Hepatocyte (in vitro differentiated cells): ENCODE measurements around the gene STEEP1. TPM values are rescaled to one million over a fixed set of nuclear protein-coding genes. Genes with fewer than 3 reads are reported as not detected.

Experiments
- DNase-seq: peaks from one replicate; pipeline ENCODE4 v3.0.0-alpha.2; 2016; ENCODE audit warnings: low spot score
- H2AFZ ChIP-seq: fragments of 200-600 bp; sonication (generic); 2 replicates; pipeline ENCODE4 v1.6.0; 2016; ENCODE audit warnings: antibody characterized with exemption, mild to moderate bottlenecking
- H3K27ac ChIP-seq: fragments of 200-600 bp; sonication (generic); 2 replicates; pipeline ENCODE4 v1.5.1; 2016; ENCODE audit warnings: mild to moderate bottlenecking
- H3K27me3 ChIP-seq: fragments of 200-600 bp; sonication (generic); 2 replicates; pipeline ENCODE4 v1.6.1; 2016
- H3K36me3 ChIP-seq: fragments of 200-600 bp; sonication (generic); replicated peaks from 2 replicates; pipeline ENCODE4 v1.5.1; 2016; ENCODE audit warnings: low read depth; ENCODE audit not compliant: insufficient read depth
- H3K4me1 ChIP-seq: fragments of 200-600 bp; sonication (generic); 2 replicates; pipeline ENCODE4 v1.5.1; 2016; ENCODE audit warnings: mild to moderate bottlenecking, moderate library complexity; ENCODE audit not compliant: insufficient read depth
- H3K4me2 ChIP-seq: fragments of 200-600 bp; sonication (generic); 2 replicates; pipeline ENCODE4 v1.6.0; 2016
- H3K4me3 ChIP-seq: fragments of 200-600 bp; sonication (generic); 2 replicates; pipeline ENCODE4 v1.5.1; 2016; ENCODE audit warnings: mild to moderate bottlenecking
- H3K79me2 ChIP-seq: fragments of 200-600 bp; sonication (generic); 2 replicates; pipeline ENCODE4 v1.6.0; 2017; ENCODE audit warnings: mild to moderate bottlenecking
- H3K9me2 ChIP-seq: fragments of 200-600 bp; sonication (generic); replicated peaks from 2 replicates; pipeline ENCODE4 v1.6.0; 2017; ENCODE audit warnings: mild to moderate bottlenecking; ENCODE audit not compliant: insufficient read depth
- H3K9me3 ChIP-seq: fragments of 200-600 bp; sonication (generic); 2 replicates; pipeline ENCODE4 v1.5.1; 2016; ENCODE audit warnings: low read depth, mild to moderate bottlenecking
- H4K20me1 ChIP-seq: fragments of 200-600 bp; sonication (generic); 2 replicates; pipeline ENCODE4 v1.6.0; 2016; ENCODE audit warnings: mild to moderate bottlenecking; ENCODE audit not compliant: insufficient read depth, poor library complexity, severe bottlenecking
- EZH2 ChIP-seq: fragments of 200-600 bp; sonication (generic); IDR thresholded peaks from 2 replicates; pipeline ENCODE4 v1.6.1; 2016; ENCODE audit warnings: antibody characterized with exemption, mild to moderate bottlenecking, borderline replicate concordance
- EZH2phosphoT487 ChIP-seq: fragments of 200-600 bp; sonication (generic); IDR thresholded peaks from one replicate; pipeline ENCODE4 v1.6.1; 2018; ENCODE audit warnings: antibody characterized with exemption, mild to moderate bottlenecking, low read depth, moderate library complexity; ENCODE audit not compliant: unreplicated experiment, severe bottlenecking
- WGBS: methylation state at CpG from one replicate; pipeline ENCODE4 v1.1.6; 2016; ENCODE audit warnings: low lambda C conversion rate; ENCODE audit errors: missing lambda C conversion rate; 5-methylcytosine and 5-hydroxymethylcytosine counted together
- polyA plus RNA-seq: library from polyadenylated mRNA; unstranded; fragments of >200 nt; fragmentation: Nextera tagmentation; extraction: Ambion mirVana; gene quantifications from 2 replicates; pipeline ENCODE4 v1.2.1, GENCODE V29; 2016
- total RNA-seq: library from RNA; depleted of rRNA; stranded (reverse); fragments of >200 nt; gene quantifications from 2 replicates; pipeline ENCODE4 v1.2.3, GENCODE V29; 2014
- TF ChIP-seq, protein P1 (sequence below): fragments of 200-600 bp; sonication (generic); IDR thresholded peaks from 2 replicates; pipeline ENCODE4 v1.5.1; 2016; ENCODE audit warnings: antibody characterized with exemption, mild to moderate bottlenecking; ENCODE audit not compliant: poor library complexity

STEEP1 gene
- total and polyA plus RNA-seq, 2 experiments from 2014 or later, result 11.1 to 23.8 TPM

GRCh38 chrX:119574394-119575266 lies 9.4 kb upstream of the STEEP1 start, which contains the start of gene UBE2A:
Gene UBE2A (plus strand): TSS chrX:119574563. CDS start chrX:119574712, 149 bp downstream.
- Histone ChIP-seq H3K4me3 (peak within 1 kb of the TSS; percentile 57), H3K79me2 (peaks cover 12% of the 10 kb centered on the region), H2AFZ (peak within 1 kb of the TSS; percentile 98)

GRCh38 chrX:119573840-119574393 lies 8.7 kb upstream of the STEEP1 start:
- H3K27me3 ChIP-seq, result no peaks in the 10 kb centered on the region
- no peaks in the 10 kb centered on the region for H3K36me3 ChIP-seq
- H3K9me3 ChIP-seq, result no peaks in the 10 kb centered on the region
- TF ChIP-seq, protein P1, sequence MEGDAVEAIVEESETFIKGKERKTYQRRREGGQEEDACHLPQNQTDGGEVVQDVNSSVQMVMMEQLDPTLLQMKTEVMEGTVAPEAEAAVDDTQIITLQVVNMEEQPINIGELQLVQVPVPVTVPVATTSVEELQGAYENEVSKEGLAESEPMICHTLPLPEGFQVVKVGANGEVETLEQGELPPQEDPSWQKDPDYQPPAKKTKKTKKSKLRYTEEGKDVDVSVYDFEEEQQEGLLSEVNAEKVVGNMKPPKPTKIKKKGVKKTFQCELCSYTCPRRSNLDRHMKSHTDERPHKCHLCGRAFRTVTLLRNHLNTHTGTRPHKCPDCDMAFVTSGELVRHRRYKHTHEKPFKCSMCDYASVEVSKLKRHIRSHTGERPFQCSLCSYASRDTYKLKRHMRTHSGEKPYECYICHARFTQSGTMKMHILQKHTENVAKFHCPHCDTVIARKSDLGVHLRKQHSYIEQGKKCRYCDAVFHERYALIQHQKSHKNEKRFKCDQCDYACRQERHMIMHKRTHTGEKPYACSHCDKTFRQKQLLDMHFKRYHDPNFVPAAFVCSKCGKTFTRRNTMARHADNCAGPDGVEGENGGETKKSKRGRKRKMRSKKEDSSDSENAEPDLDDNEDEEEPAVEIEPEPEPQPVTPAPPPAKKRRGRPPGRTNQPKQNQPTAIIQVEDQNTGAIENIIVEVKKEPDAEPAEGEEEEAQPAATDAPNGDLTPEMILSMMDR, result no peak
- TF ChIP-seq EZH2phosphoT487 (no peak), EZH2 (no peak)
- peak overlapping the region; percentile 81 for H3K4me2 ChIP-seq
- peak overlapping the region; percentile 98 for H2AFZ ChIP-seq
- H3K4me1 ChIP-seq, result no peaks in the 10 kb centered on the region
- H3K4me3 ChIP-seq, result peak overlapping the region; percentile 57
- peak overlapping the region; percentile 98 for H3K27ac ChIP-seq
- DNase-seq, result peak; percentile 17
- H3K9me2 ChIP-seq, result no peaks in the 10 kb centered on the region
- H4K20me1 ChIP-seq, result no peaks in the 10 kb centered on the region
- peaks cover 12% of the 10 kb centered on the region for H3K79me2 ChIP-seq
- 39% methylated on average over 29 of the region's 30 CpGs for WGBS

More at GRCh38 chrX:119574394-119575266, 9.4 kb upstream of the STEEP1 start, which contains the start of gene UBE2A:
- Histone ChIP-seq H3K4me2 (peak within 1 kb of the TSS; percentile 83), H3K9me3 (no peaks in the 10 kb centered on the region), H3K4me1 (no peaks in the 10 kb centered on the region), H3K36me3 (no peaks in the 10 kb centered on the region), H3K27me3 (no peaks in the 10 kb centered on the region), H3K27ac (peak within 1 kb of the TSS; percentile 98), H4K20me1 (no peaks in the 10 kb centered on the region), H3K9me2 (no peaks in the 10 kb centered on the region)
- WGBS, result 37% methylated on average over 46 of the region's 86 CpGs
- peak; percentile 93 for DNase-seq
- no peak for TF ChIP-seq EZH2phosphoT487
- TF ChIP-seq, protein P1, result peak; percentile 40

GRCh38 chrX:119573222-119573621 lies 8.0 kb upstream of the STEEP1 start:
- Histone ChIP-seq H4K20me1 (no peaks in the 10 kb centered on the region), H3K27ac (peak overlapping the region; percentile 98), H3K9me3 (no peaks in the 10 kb centered on the region), H3K27me3 (no peaks in the 10 kb centered on the region), H3K79me2 (peaks cover 12% of the 10 kb centered on the region), H2AFZ (peak overlapping the region; percentile 98), H3K4me1 (no peaks in the 10 kb centered on the region), H3K36me3 (no peaks in the 10 kb centered on the region), H3K4me2 (peak overlapping the region; percentile 81), H3K4me3 (peak overlapping the region; percentile 57), H3K9me2 (no peaks in the 10 kb centered on the region)
- TF ChIP-seq, protein P1, result no peak
- TF ChIP-seq EZH2 (no peak), EZH2phosphoT487 (no peak)
- DNase-seq, result no peak
- 57% methylated on average over 3 of the region's 3 CpGs for WGBS
